ENCODE data around the gene TNPO1.
"Not testable (repeated sequence)": the region's sequence is repeated elsewhere in the genome, so short reads cannot be mapped to it uniquely, and the experiment has no call there.

Gene TNPO1

GRCh38 chr5:72855821-72856220 lies 39.4 kb downstream of the TNPO1 start:
- DNase-seq = no peak

- no peak for DNase-seq
These were observed 40.9 kb downstream of the TNPO1 start for GRCh38 chr5:72857396-72857795.

GRCh38 chr5:72859127-72859526 lies 42.7 kb downstream of the TNPO1 start:
- DNase-seq = no peak

GRCh38 chr5:72860499-72860898 lies 44.0 kb downstream of the TNPO1 start:
- DNase-seq = no peak

GRCh38 chr5:72871366-72872024 lies 55.0 kb downstream of the TNPO1 start:
- DNase-seq = no peak

GRCh38 chr5:72878854-72879253 lies 62.4 kb downstream of the TNPO1 start:
- no peak for DNase-seq

GRCh38 chr5:72882989-72883388 lies 66.5 kb downstream of the TNPO1 start:
- DNase-seq = no peak

GRCh38 chr5:72883850-72884249 lies 67.4 kb downstream of the TNPO1 start:
- DNase-seq = no peak

- DNase-seq = no peak
These were observed 68.4 kb downstream of the TNPO1 start for GRCh38 chr5:72884892-72885291.

GRCh38 chr5:72885824-72886223 lies 69.4 kb downstream of the TNPO1 start:
- no peak for DNase-seq

GRCh38 chr5:72888595-72888994 lies 72.1 kb downstream of the TNPO1 start:
- DNase-seq = no peak

GRCh38 chr5:72889324-72889723 lies 72.9 kb downstream of the TNPO1 start:
- DNase-seq = no peak

GRCh38 chr5:72892846-72893245 lies 76.4 kb downstream of the TNPO1 start:
- DNase-seq = no peak

- no peak for DNase-seq
These were observed 79.3 kb downstream of the TNPO1 start for GRCh38 chr5:72895758-72896157.

- no peak for DNase-seq
These were observed 90.3 kb downstream of the TNPO1 start for GRCh38 chr5:72906806-72907205.

GRCh38 chr5:72908664-72909063 lies 92.2 kb downstream of the TNPO1 start:
- DNase-seq = no peak

- no peak for DNase-seq
These were observed 100.9 kb downstream of the TNPO1 start for GRCh38 chr5:72917371-72917776.

GRCh38 chr5:72920690-72921502 lies 104.4 kb downstream of the TNPO1 start:
- DNase-seq = no peak

- no peak for DNase-seq
These were observed 105.4 kb downstream of the TNPO1 start for GRCh38 chr5:72921886-72922285.

- no peak for DNase-seq
These were observed 106.0 kb downstream of the TNPO1 start for GRCh38 chr5:72922422-72922821.

- no peak for DNase-seq
These were observed 109.0 kb downstream of the TNPO1 start for GRCh38 chr5:72925336-72926010.

GRCh38 chr5:72932686-72933085 lies 116.2 kb downstream of the TNPO1 start:
- not testable (repeated sequence) for DNase-seq

GRCh38 chr5:72934953-72935725 lies 118.7 kb downstream of the TNPO1 start:
- DNase-seq = not testable (repeated sequence)

Measured in CD4-positive, alpha-beta T cell treated with Interleukin-12 subunit alpha and Interleukin-12 subunit beta, for 1 hour (primary cell).